ENCODE data around the gene CERS6.

- TF ChIP-seq CTCF (conservative IDR thresholded peaks at IDR 0.05) = no peak
- no peak for TF ChIP-seq ZFX (IDR thresholded peaks at IDR 0.05)
Observed at GRCh38 chr2:168650781-168651180, 194.7 kb downstream of the CERS6 start.
